ENCODE results near the gene PPFIBP1. TPM values are rescaled to one million over a fixed set of nuclear protein-coding genes. Genes with fewer than 3 reads are reported as not detected.

Gene PPFIBP1
- total and polyA plus RNA-seq, 2 of the 13 experiments (the other 11 are each of a cell fraction or from before 2014, with no cell fraction given) = 16.2 to 21.8 TPM

DNA sequence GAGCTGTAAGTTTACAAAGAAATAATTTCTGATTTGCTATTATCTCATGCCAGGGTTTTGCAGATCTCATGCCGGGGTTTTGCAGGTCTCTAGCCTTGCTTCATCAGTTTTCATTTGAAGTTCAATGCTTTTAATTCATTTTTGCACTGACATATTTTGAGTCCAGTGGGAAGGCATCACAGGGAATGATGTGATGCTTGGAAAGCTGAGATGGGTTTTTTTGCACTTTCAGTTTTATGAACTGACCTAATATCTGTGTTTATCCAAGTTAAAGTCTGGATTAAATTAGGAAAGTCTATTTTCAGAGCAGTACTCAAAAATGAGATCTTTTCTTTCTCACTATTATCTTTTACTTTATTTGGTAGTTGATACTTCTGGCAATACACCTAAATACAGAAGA is 148.6 kb downstream of the PPFIBP1 start:
- BruUV-seq (replicated peaks) = no TSS peak
- Histone ChIP-seq H3K27me3 (ENCODE audit: control insufficient read depth in 1 of 2, insufficient read depth in 2 of 2, low read length in 2 of 2) (no peaks in the 10 kb centered on the region), H2AFZ (ENCODE audit: low read length) (no peak overlapping the region), H3K27ac (ENCODE audit: extremely low read length, insufficient read depth, low read length) (no peak overlapping the region), H3K9me3 (ENCODE audit: low read length) (no peaks in the 10 kb centered on the region), H3K4me3 (replicated peaks in 1 of 3; ENCODE audit: insufficient read depth in 1 of 3, low read depth in 2 of 3, low read length in 3 of 3) (no peak overlapping the region), H3K79me2 (ENCODE audit: insufficient read depth, low read length) (no peaks in the 10 kb centered on the region), H4K20me1 (ENCODE audit: insufficient read depth, low read length) (no peaks in the 10 kb centered on the region), H3K4me2 (ENCODE audit: low read depth, low read length) (no peak overlapping the region), H3K4me1 (ENCODE audit: insufficient read depth, low read length) (no peaks in the 10 kb centered on the region), H3K9ac (ENCODE audit: insufficient read depth, low read depth, low read length) (no peak overlapping the region), H3K36me3 (replicated peaks in 1 of 2; ENCODE audit: control insufficient read depth in 1 of 2, insufficient read depth in 2 of 2, low read length in 2 of 2) (peaks cover 7 to 15% of the 10 kb centered on the region in 2 experiments; a peak in 3 of 5 replicates)
- ChIA-PET POLR2A (no interaction called here), CTCF (ENCODE audit: low intra/inter-chr PET ratio, low total read pairs) (no interaction called here)
- in situ Hi-C loops (cut with HindIII; ENCODE audit: extremely low pct_ligation_motif_present, low pct_unique_long_range_greater_than_20kb) (no loop called here), intact Hi-C loops (cut with micrococcal nuclease; ENCODE audit: unreplicated experiment) (no loop called here)
- ATAC-seq (no peak), FAIRE-seq (no peak), DNase-seq (ENCODE audit: low spot score) (no peak)
- 95% methylated on average over 1 of the region's 1 CpG for WGBS (ENCODE audit: low lambda C conversion rate)
- TF ChIP-seq ERF (CRISPR knock-in tag; IDR thresholded peaks at IDR 0.05) (no peak), ZNF660 (CRISPR knock-in tag; IDR thresholded peaks at IDR 0.05; ENCODE audit: borderline replicate concordance, low read depth) (no peak), ARNTL (CRISPR knock-in tag; IDR thresholded peaks at IDR 0.05) (no peak), ELF4 (CRISPR knock-in tag; IDR thresholded peaks at IDR 0.05; ENCODE audit: borderline replicate concordance) (no peak), BHLHE40 (IDR thresholded peaks at IDR 0.05; ENCODE audit: low read length) (no peak)
- TF ChIP-seq, protein P1, sequence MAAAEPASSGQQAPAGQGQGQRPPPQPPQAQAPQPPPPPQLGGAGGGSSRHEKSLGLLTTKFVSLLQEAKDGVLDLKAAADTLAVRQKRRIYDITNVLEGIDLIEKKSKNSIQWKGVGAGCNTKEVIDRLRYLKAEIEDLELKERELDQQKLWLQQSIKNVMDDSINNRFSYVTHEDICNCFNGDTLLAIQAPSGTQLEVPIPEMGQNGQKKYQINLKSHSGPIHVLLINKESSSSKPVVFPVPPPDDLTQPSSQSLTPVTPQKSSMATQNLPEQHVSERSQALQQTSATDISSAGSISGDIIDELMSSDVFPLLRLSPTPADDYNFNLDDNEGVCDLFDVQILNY (CRISPR knock-in tag; conservative IDR thresholded peaks at IDR 0.05) = no peak
- TF ChIP-seq, protein P2, sequence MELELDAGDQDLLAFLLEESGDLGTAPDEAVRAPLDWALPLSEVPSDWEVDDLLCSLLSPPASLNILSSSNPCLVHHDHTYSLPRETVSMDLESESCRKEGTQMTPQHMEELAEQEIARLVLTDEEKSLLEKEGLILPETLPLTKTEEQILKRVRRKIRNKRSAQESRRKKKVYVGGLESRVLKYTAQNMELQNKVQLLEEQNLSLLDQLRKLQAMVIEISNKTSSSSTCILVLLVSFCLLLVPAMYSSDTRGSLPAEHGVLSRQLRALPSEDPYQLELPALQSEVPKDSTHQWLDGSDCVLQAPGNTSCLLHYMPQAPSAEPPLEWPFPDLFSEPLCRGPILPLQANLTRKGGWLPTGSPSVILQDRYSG (CRISPR knock-in tag; IDR thresholded peaks at IDR 0.05) = no peak
